HFFc6 (cell line): ENCODE measurements around the gene CCDC63. TPM values are rescaled to one million over a fixed set of nuclear protein-coding genes. Genes with fewer than 3 reads are reported as not detected.

ENCODE experiments used
- DNase-seq: peaks from one replicate; pipeline ENCODE4 v3.0.0-alpha.2; 2018
- H3K27ac Mint-ChIP-seq: 2 replicates; pipeline ENCODE4 v1.8.0; 2020; ENCODE audit warnings: mild to moderate bottlenecking, mixed read lengths
- H3K27me3 Mint-ChIP-seq: 2 replicates; pipeline ENCODE4 v1.8.0; 2021; ENCODE audit warnings: mild to moderate bottlenecking, moderate library complexity, mixed read lengths; ENCODE audit not compliant: insufficient read depth
- H3K36me3 Mint-ChIP-seq: 2 replicates; pipeline ENCODE4 v1.8.0; 2021; ENCODE audit warnings: low read depth, mixed read lengths
- H3K4me1 Mint-ChIP-seq: 2 replicates; pipeline ENCODE4 v1.8.0; 2020; ENCODE audit warnings: low read depth, mixed read lengths
- H3K4me3 Mint-ChIP-seq: 2 replicates; pipeline ENCODE4 v1.8.0; 2020; ENCODE audit warnings: mild to moderate bottlenecking, moderate library complexity, mixed read lengths
- H3K9me3 Mint-ChIP-seq: 2 replicates; pipeline ENCODE4 v1.8.0; 2020; ENCODE audit warnings: mild to moderate bottlenecking, mixed read lengths
- CTCF ChIP-seq: fragments of 200-600 bp; sonication (generic); IDR thresholded peaks from 2 replicates; pipeline ENCODE4 v1.5.0; 2021; ENCODE audit warnings: antibody characterized with exemption, mild to moderate bottlenecking
- total RNA-seq, 6 experiments: library from RNA; stranded (reverse); fragmentation: NEBNext Ultra II Directional; extraction: Animal tissue kit (Norgen Biotek cat#: 25700); gene quantifications; 2 replicates in 1 of 6; 3 replicates in 5 of 6; pipeline ENCODE4 v1.2.3, GENCODE V29; 2021

CCDC63 gene
- total RNA-seq, 6 experiments from 2014 or later = not detected

GRCh38 chr12:110858848-110859247 is 12.1 kb downstream of the CCDC63 start:
- Mint-ChIP-seq H3K27ac (no peak overlapping the region), H3K36me3 (no peaks in the 10 kb centered on the region), H3K4me1 (no peaks in the 10 kb centered on the region), H3K27me3 (peaks cover 10% of the 10 kb centered on the region), H3K4me3 (no peak overlapping the region), H3K9me3 (no peaks in the 10 kb centered on the region)
- no peak for DNase-seq
- no peak for TF ChIP-seq CTCF

DNA sequence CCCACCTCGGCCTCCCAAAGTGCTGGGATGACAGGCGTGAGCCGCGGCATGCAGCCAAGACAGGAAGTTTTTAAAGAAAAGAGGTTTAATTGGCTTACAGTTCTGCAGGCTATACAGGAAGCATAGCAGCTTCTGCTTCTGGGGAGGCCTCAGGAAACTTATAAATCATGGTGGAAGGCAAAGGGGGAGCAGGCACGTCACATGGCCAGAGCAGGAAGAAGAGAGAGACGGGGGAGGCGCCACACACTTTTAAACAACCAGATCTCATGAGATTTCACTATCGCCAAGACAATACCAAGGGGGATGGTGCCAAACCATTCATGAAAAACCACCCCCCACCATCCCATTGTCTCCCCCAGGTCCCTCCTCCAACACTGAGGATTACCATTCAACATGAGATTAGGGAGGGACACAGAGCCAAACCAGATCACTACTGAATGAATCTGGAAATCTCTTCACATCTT is 14.1 kb downstream of the CCDC63 start:
- no peak overlapping the region for H3K4me3 Mint-ChIP-seq
- H3K27ac Mint-ChIP-seq = no peak overlapping the region
- H3K36me3 Mint-ChIP-seq = no peaks in the 10 kb centered on the region
- no peak for DNase-seq
- H3K9me3 Mint-ChIP-seq = no peaks in the 10 kb centered on the region
- TF ChIP-seq CTCF = no peak
- H3K27me3 Mint-ChIP-seq = peaks cover 12% of the 10 kb centered on the region
- no peaks in the 10 kb centered on the region for H3K4me1 Mint-ChIP-seq

DNA sequence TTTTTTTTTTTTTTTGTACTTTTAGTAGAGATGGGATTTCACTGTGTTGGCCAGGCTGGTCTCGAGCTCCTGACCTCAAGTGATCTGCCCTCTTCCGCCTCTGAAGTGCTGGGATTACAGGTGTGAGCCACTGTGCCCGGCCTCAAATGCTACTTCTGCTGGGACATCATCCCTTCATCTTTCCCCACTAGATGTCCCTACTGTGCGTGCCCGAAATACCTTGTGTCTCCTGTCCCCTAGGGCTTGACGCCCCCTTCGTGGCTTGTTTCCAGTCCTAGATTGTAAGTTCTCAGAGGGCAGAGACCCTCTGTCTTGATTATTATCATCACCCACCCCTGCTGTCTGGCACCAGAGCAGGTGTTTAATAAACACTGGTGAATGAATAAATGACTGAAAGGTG is 14.9 kb downstream of the CCDC63 start:
- H3K4me3 Mint-ChIP-seq = no peak overlapping the region
- no peaks in the 10 kb centered on the region for H3K9me3 Mint-ChIP-seq
- H3K4me1 Mint-ChIP-seq = no peaks in the 10 kb centered on the region
- H3K36me3 Mint-ChIP-seq = no peaks in the 10 kb centered on the region
- DNase-seq = no peak
- H3K27ac Mint-ChIP-seq = no peak overlapping the region
- no peak; the same call in 1 of the 2 replicates for TF ChIP-seq CTCF
- peaks cover 12% of the 10 kb centered on the region for H3K27me3 Mint-ChIP-seq

DNA sequence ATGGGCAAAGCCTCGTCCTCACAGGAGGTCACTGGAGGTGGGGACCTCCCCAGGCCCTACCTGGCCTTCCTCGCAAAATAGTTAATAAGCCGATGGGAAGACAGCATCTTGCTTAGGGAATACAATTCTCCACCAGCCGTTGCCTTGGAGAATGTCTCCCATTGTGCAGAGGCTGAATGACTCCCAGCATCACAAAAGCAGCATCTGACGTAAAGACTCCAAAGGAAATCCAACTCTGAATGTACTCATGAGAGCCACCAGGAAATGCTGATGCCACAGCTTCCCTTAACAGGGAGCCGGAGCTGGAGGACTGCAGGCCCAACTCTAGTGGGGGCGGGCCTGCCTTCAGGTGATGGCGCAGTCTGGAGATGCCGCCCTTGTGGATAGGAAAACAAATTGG is 15.5 kb downstream of the CCDC63 start:
- TF ChIP-seq CTCF = no peak
- Mint-ChIP-seq H3K9me3 (no peaks in the 10 kb centered on the region), H3K4me3 (no peak overlapping the region), H3K4me1 (no peaks in the 10 kb centered on the region), H3K27me3 (peaks cover 12% of the 10 kb centered on the region), H3K27ac (no peak overlapping the region), H3K36me3 (no peaks in the 10 kb centered on the region)
- no peak for DNase-seq

DNA sequence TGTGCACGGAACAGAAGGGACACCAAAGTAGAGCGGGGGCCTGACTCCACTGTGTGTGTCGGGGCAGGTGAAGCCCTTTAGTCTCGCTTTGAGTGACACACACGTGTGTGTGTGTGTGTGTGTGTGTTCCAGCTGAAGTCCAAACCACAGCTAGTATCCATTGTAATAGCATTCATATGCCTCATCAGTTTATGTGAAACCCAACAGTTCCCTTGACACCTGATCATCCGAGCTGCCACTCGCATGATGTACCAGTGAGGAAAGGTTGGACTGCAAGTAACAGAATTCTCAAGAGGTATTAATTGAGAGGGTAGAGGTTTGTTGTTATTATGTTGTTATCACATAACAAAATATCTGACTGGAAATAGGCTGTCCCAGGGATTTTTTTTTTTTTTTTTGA is 16.4 kb downstream of the CCDC63 start:
- DNase-seq = no peak
- H3K36me3 Mint-ChIP-seq = no peaks in the 10 kb centered on the region
- TF ChIP-seq CTCF = no peak

DNA sequence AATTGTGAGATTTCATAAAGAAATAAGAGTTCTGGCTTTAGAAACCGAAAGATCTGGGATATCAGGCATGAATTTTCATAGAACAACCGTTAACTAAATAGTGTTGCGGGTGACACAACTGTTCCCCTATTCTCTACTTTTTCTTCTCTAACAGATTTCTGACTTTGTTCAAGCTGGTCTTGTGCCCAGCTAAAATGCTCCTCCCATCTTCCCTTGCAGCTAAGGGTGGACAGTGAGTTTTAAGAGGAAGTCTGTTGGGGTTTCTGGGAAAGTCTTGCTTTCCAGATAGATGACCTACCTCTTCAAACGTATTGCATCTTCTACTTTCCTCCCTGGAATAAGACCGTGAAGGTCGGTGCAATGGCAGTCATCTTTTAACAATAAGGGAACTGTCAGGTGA is 18.7 kb downstream of the CCDC63 start:
- Mint-ChIP-seq H3K4me1 (no peaks in the 10 kb centered on the region), H3K36me3 (no peaks in the 10 kb centered on the region), H3K27ac (no peak overlapping the region), H3K4me3 (no peak overlapping the region), H3K27me3 (peaks cover 15% of the 10 kb centered on the region), H3K9me3 (no peaks in the 10 kb centered on the region)
- TF ChIP-seq CTCF = no peak
- DNase-seq = no peak

More for the DNA sequence above, 16.4 kb downstream of the CCDC63 start:
- Mint-ChIP-seq H3K4me3 (no peak overlapping the region), H3K27ac (no peak overlapping the region), H3K4me1 (no peaks in the 10 kb centered on the region), H3K9me3 (no peaks in the 10 kb centered on the region), H3K27me3 (peaks cover 12% of the 10 kb centered on the region)
